Esophagus (tissue), 2 donors: ENCODE results near the gene INO80D. TPM values are rescaled to one million over a fixed set of nuclear protein-coding genes. Genes with fewer than 3 reads are reported as not detected.

Experiments used
- H3K27ac ChIP-seq, 2 donors: one replicate each; pipeline ENCODE4 v1.5.1; 2013; ENCODE audit warnings: low read depth in 2 of 2, mild to moderate bottlenecking in 2 of 2, inconsistent platforms in 1 of 2, low read length in 1 of 2, moderate library complexity in 1 of 2
- H3K27me3 ChIP-seq, 2 donors: one replicate each; pipeline ENCODE4 v1.6.1; 2013; ENCODE audit warnings: low read length in 2 of 2, control low read depth in 1 of 2, mild to moderate bottlenecking in 1 of 2; ENCODE audit not compliant: insufficient read depth in 2 of 2, control insufficient read depth in 1 of 2
- H3K36me3 ChIP-seq, 2 donors: one replicate each; pipeline ENCODE4 v1.6.1; 2013; ENCODE audit warnings: low read length in 1 of 2; ENCODE audit not compliant: control insufficient read depth in 2 of 2, insufficient read depth in 2 of 2
- H3K4me1 ChIP-seq, 2 donors: one replicate each; pipeline ENCODE4 v1.6.1; 2013; ENCODE audit warnings: low read length in 1 of 2; ENCODE audit not compliant: control insufficient read depth in 2 of 2, insufficient read depth in 2 of 2
- H3K4me3 ChIP-seq, 2 donors: one replicate each; pipeline ENCODE4 v1.5.1; 2013; ENCODE audit warnings: low read length in 2 of 2, mild to moderate bottlenecking in 2 of 2, low read depth in 1 of 2, moderate library complexity in 1 of 2
- H3K9me3 ChIP-seq, 2 donors: one replicate each; pipeline ENCODE4 v1.6.1; 2013; ENCODE audit warnings: mild to moderate bottlenecking in 2 of 2, low read depth in 1 of 2, low read length in 1 of 2, moderate library complexity in 1 of 2; ENCODE audit not compliant: control insufficient read depth in 2 of 2, insufficient read depth in 1 of 2
- WGBS, 2 donors: extraction: QIAGEN DNeasy Blood & Tissue Kit; methylation state at CpG; one replicate each; pipeline ENCODE4 v1.1.7; 2013; 5-methylcytosine and 5-hydroxymethylcytosine counted together
- polyA plus RNA-seq, 2 donors: library from polyadenylated mRNA; stranded (reverse); fragments of 200-250 nt; gene quantifications; one replicate each; pipeline ENCODE4 v1.2.3, GENCODE V29; 2013
- donor health status: healthy with polysubstance abuse.
- donor health status: Bipolar disorder and iron deficiency.

Gene INO80D
- polyA plus RNA-seq, 2 donors: 1.7 to 3.4 TPM

GRCh38 chr2:205976120-205976814, 109.7 kb downstream of the INO80D start:
- H3K27ac ChIP-seq: no peak overlapping the region
- H3K36me3 ChIP-seq: no peaks in the 10 kb centered on the region
- no peak overlapping the region for H3K4me3 ChIP-seq
- H3K4me1 ChIP-seq: peaks cover 0 to 2% of the 10 kb centered on the region in 2 donors
- no peaks in the 10 kb centered on the region for H3K27me3 ChIP-seq
- no peaks in the 10 kb centered on the region for H3K9me3 ChIP-seq
- WGBS, 2 donors: 90 to 92% methylated on average over 19 of the region's 19 CpGs

- WGBS, 2 donors: 50 to 71% methylated on average over 5 of the region's 5 CpGs
- peaks cover 0 to 2% of the 10 kb centered on the region in 2 donors for H3K4me1 ChIP-seq
- H3K4me3 ChIP-seq: no peak overlapping the region
- H3K36me3 ChIP-seq: no peaks in the 10 kb centered on the region
- H3K9me3 ChIP-seq: no peaks in the 10 kb centered on the region
- H3K27ac ChIP-seq: no peak overlapping the region
- H3K27me3 ChIP-seq: no peaks in the 10 kb centered on the region
These were observed 110.7 kb downstream of the INO80D start for GRCh38 chr2:205975082-205975949.

- WGBS, 2 donors: 70 to 72% methylated on average over 1 of the region's 1 CpG
- H3K27ac ChIP-seq: no peak overlapping the region
These were observed 113.9 kb downstream of the INO80D start for GRCh38 chr2:205972113-205972512.

GRCh38 chr2:205970348-205970747, 115.6 kb downstream of the INO80D start:
- Histone ChIP-seq H3K4me1 (peaks cover 0 to 6% of the 10 kb centered on the region in 2 donors), H3K27ac (no peak overlapping the region), H3K9me3 (no peaks in the 10 kb centered on the region), H3K4me3 (no peak overlapping the region), H3K36me3 (no peaks in the 10 kb centered on the region), H3K27me3 (no peaks in the 10 kb centered on the region)
- 76 to 81% methylated on average over 5 of the region's 5 CpGs for WGBS, 2 donors

More at GRCh38 chr2:205972113-205972512, 113.9 kb downstream of the INO80D start:
- H3K4me1 ChIP-seq: peaks cover 0 to 2% of the 10 kb centered on the region in 2 donors
- H3K4me3 ChIP-seq: no peak overlapping the region
- no peaks in the 10 kb centered on the region for H3K27me3 ChIP-seq
- H3K9me3 ChIP-seq: no peaks in the 10 kb centered on the region
- no peaks in the 10 kb centered on the region for H3K36me3 ChIP-seq

GRCh38 chr2:205969584-205969983, 116.4 kb downstream of the INO80D start:
- Histone ChIP-seq H3K36me3 (no peaks in the 10 kb centered on the region), H3K4me3 (no peak overlapping the region), H3K27me3 (no peaks in the 10 kb centered on the region), H3K4me1 (peaks cover 0 to 6% of the 10 kb centered on the region in 2 donors), H3K27ac (no peak overlapping the region), H3K9me3 (no peaks in the 10 kb centered on the region)
- 92 to 97% methylated on average over 4 of the region's 4 CpGs for WGBS, 2 donors

- Histone ChIP-seq H3K27me3 (no peaks in the 10 kb centered on the region), H3K9me3 (no peaks in the 10 kb centered on the region), H3K36me3 (no peaks in the 10 kb centered on the region), H3K27ac (no peak overlapping the region), H3K4me3 (no peak overlapping the region), H3K4me1 (peaks cover 0 to 6% of the 10 kb centered on the region in 2 donors)
- WGBS, 2 donors: 76 to 85% methylated on average over 7 of the region's 7 CpGs
These were observed 118.4 kb downstream of the INO80D start for GRCh38 chr2:205967391-205968075.

- peak overlapping the region in 1 of 2 donors; percentile 9 for H3K4me3 ChIP-seq
- no peaks in the 10 kb centered on the region for H3K9me3 ChIP-seq
- no peaks in the 10 kb centered on the region for H3K36me3 ChIP-seq
- peaks cover 0 to 4% of the 10 kb centered on the region in 2 donors for H3K4me1 ChIP-seq
- 56 to 75% methylated on average over 15 of the region's 15 CpGs for WGBS, 2 donors
- H3K27ac ChIP-seq: no peak overlapping the region
- no peaks in the 10 kb centered on the region for H3K27me3 ChIP-seq
These were observed 120.3 kb downstream of the INO80D start for GRCh38 chr2:205965707-205966106.

- Histone ChIP-seq H3K9me3 (no peaks in the 10 kb centered on the region), H3K27ac (no peak overlapping the region), H3K36me3 (no peaks in the 10 kb centered on the region), H3K4me3 (no peak overlapping the region), H3K27me3 (no peaks in the 10 kb centered on the region), H3K4me1 (peaks cover 0 to 4% of the 10 kb centered on the region in 2 donors)
- WGBS, 2 donors: 70 to 78% methylated on average over 8 of the region's 8 CpGs
These were observed 121.7 kb downstream of the INO80D start for GRCh38 chr2:205964111-205964761.

- Histone ChIP-seq H3K9me3 (no peaks in the 10 kb centered on the region), H3K4me3 (no peak overlapping the region), H3K27me3 (no peaks in the 10 kb centered on the region), H3K36me3 (no peaks in the 10 kb centered on the region), H3K27ac (no peak overlapping the region), H3K4me1 (no peaks in the 10 kb centered on the region)
- WGBS, 2 donors: 94% methylated on average over 9 of the region's 9 CpGs
These were observed 126.5 kb downstream of the INO80D start for GRCh38 chr2:205959521-205959920.
